ENCODE data around the gene CCDC57. TPM values are rescaled to one million over a fixed set of nuclear protein-coding genes. Genes with fewer than 3 reads are reported as not detected.

The CCDC57 gene
- total and polyA plus RNA-seq, 4 donors = 5.4 to 19.1 (median 11.7) TPM

DNA sequence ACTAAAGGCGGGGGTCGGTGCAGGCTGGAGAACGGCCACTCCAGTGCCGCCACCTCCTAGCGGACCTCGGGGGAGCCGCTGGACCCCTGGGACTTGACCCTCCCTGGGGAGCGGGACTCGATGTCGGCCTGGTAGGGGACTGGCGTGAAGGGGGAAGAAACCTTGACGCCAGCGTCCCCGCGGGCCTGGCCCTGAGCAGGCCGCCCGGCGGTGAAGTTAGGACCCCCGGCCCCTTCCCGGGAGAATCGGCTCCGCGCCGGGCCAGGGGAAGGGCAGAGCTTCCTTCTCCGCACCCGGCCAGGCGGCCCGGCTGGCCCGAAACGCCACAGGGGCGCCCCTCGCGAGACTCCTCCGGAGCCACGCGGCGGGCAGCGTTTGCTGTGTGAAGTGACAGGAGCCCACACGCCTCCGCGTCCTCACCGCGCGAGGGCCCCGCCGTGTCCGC lies 147.4 kb downstream of the CCDC57 start:
- peaks cover 2 to 28% (median 11%) of the 10 kb centered on the region in 4 donors for H3K36me3 ChIP-seq (ENCODE audit: control insufficient read depth in 4 of 4, insufficient read depth in 3 of 4, low read depth in 1 of 4, low read length in 3 of 4)
- no peaks in the 10 kb centered on the region for H3K9me3 ChIP-seq (ENCODE audit: control insufficient read depth in 4 of 4, low read length in 3 of 4)
- no peak for DNase-seq (ENCODE audit: low spot score)
- H3K4me1 ChIP-seq (ENCODE audit: control insufficient read depth in 4 of 4, insufficient read depth in 4 of 4, low read length in 3 of 4) = peaks cover 8 to 32% (median 24%) of the 10 kb centered on the region in 4 donors
- H3K27ac ChIP-seq (ENCODE audit: low read depth in 1 of 2, low read length in 2 of 2) = peak overlapping the region; percentile 60 to 81
- WGBS = under 1% methylated on average over 47 of the region's 47 CpGs
- peak overlapping the region; percentile 71 to 72 for H3K9ac ChIP-seq (ENCODE audit: low read depth in 1 of 2, low read length in 2 of 2)
- no peak for TF ChIP-seq TAF1 (conservative IDR thresholded peaks at IDR 0.05)
- TF ChIP-seq HNF4G (IDR thresholded peaks at IDR 0.05) = no peak
- TF ChIP-seq, protein P1, sequence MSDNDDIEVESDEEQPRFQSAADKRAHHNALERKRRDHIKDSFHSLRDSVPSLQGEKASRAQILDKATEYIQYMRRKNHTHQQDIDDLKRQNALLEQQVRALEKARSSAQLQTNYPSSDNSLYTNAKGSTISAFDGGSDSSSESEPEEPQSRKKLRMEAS (IDR thresholded peaks at IDR 0.05) = no peak
- no peak for TF ChIP-seq HNF4A (conservative IDR thresholded peaks at IDR 0.05)
- TF ChIP-seq, protein P2, sequence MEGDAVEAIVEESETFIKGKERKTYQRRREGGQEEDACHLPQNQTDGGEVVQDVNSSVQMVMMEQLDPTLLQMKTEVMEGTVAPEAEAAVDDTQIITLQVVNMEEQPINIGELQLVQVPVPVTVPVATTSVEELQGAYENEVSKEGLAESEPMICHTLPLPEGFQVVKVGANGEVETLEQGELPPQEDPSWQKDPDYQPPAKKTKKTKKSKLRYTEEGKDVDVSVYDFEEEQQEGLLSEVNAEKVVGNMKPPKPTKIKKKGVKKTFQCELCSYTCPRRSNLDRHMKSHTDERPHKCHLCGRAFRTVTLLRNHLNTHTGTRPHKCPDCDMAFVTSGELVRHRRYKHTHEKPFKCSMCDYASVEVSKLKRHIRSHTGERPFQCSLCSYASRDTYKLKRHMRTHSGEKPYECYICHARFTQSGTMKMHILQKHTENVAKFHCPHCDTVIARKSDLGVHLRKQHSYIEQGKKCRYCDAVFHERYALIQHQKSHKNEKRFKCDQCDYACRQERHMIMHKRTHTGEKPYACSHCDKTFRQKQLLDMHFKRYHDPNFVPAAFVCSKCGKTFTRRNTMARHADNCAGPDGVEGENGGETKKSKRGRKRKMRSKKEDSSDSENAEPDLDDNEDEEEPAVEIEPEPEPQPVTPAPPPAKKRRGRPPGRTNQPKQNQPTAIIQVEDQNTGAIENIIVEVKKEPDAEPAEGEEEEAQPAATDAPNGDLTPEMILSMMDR (IDR thresholded peaks at IDR 0.05; ENCODE audit: low read depth, low read length, missing input control) = no peak
- TF ChIP-seq GABPA (IDR thresholded peaks at IDR 0.05 in 1 of 2, conservative IDR thresholded peaks at IDR 0.05 in 1 of 2) = no peak
- TF ChIP-seq, protein P3, sequence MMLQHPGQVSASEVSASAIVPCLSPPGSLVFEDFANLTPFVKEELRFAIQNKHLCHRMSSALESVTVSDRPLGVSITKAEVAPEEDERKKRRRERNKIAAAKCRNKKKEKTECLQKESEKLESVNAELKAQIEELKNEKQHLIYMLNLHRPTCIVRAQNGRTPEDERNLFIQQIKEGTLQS (IDR thresholded peaks at IDR 0.05) = no peak
- TF ChIP-seq NR2F2 (IDR thresholded peaks at IDR 0.05) = no peak
- H3K27me3 ChIP-seq (ENCODE audit: control insufficient read depth in 4 of 4, insufficient read depth in 4 of 4, low read length in 3 of 4) = no peaks in the 10 kb centered on the region
- peak overlapping the region; percentile 61 to 96 (median 95) for H3K4me3 ChIP-seq (ENCODE audit: low read depth in 1 of 3, low read length in 3 of 3)

DNA sequence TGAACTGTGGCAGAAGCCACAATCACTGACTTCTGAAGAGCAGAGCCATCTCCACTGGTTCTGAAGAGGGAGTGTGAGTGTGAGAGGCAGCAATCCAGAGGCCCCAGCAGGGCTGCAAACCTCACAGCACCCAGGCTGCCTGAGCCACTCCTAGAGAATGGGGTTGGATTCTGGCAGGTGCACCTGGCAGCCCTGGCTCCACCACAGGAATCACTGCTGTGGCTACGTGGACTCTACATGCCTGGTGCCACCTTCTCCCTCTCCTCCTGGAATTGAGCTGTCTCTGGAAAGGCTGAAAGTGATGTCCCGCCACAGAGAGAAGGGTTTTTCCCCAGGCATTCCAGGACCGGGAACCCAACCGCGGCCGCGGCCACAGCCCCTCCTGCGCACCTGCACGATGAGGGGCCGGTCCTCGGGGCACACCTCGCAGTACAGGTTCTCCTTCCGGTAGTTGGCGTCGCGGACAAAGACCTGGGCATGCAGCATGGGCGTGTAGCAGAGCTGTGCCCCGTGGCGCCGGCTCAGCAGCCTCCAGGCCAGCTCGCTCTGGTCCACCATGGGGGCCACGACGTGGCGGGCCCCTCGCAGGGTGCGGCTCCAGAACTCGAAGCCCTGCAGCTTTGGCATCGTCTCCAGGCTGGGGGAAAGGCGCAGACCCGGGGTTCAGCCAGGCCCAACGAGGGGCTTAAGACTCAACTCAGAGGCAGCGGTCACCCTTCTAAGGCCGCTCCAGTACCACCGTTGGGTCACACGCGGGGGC lies 148.0 kb downstream of the CCDC57 start:
- Histone ChIP-seq H3K36me3 (ENCODE audit: control insufficient read depth in 4 of 4, insufficient read depth in 3 of 4, low read depth in 1 of 4, low read length in 3 of 4) (peaks cover 2 to 33% (median 14%) of the 10 kb centered on the region in 4 donors), H3K9ac (ENCODE audit: low read depth in 1 of 2, low read length in 2 of 2) (peak overlapping the region; percentile 71 to 72), H3K9me3 (ENCODE audit: control insufficient read depth in 4 of 4, low read length in 3 of 4) (no peaks in the 10 kb centered on the region), H3K27me3 (ENCODE audit: control insufficient read depth in 4 of 4, insufficient read depth in 4 of 4, low read length in 3 of 4) (no peaks in the 10 kb centered on the region), H3K4me3 (ENCODE audit: low read depth in 1 of 3, low read length in 3 of 3) (peak overlapping the region; percentile 61 to 96 (median 95)), H3K27ac (ENCODE audit: low read depth in 1 of 2, low read length in 2 of 2) (peak overlapping the region; percentile 60 to 81), H3K4me1 (ENCODE audit: control insufficient read depth in 4 of 4, insufficient read depth in 4 of 4, low read length in 3 of 4) (peaks cover 8 to 32% (median 24%) of the 10 kb centered on the region in 4 donors)
- no peak for DNase-seq (ENCODE audit: low spot score)
- WGBS = 17% methylated on average over 36 of the region's 36 CpGs
- TF ChIP-seq, protein P1 (IDR thresholded peaks at IDR 0.05) = no peak
- TF ChIP-seq, protein P4, sequence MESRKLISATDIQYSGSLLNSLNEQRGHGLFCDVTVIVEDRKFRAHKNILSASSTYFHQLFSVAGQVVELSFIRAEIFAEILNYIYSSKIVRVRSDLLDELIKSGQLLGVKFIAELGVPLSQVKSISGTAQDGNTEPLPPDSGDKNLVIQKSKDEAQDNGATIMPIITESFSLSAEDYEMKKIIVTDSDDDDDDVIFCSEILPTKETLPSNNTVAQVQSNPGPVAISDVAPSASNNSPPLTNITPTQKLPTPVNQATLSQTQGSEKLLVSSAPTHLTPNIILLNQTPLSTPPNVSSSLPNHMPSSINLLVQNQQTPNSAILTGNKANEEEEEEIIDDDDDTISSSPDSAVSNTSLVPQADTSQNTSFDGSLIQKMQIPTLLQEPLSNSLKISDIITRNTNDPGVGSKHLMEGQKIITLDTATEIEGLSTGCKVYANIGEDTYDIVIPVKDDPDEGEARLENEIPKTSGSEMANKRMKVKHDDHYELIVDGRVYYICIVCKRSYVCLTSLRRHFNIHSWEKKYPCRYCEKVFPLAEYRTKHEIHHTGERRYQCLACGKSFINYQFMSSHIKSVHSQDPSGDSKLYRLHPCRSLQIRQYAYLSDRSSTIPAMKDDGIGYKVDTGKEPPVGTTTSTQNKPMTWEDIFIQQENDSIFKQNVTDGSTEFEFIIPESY (IDR thresholded peaks at IDR 0.05) = no peak
- no peak for TF ChIP-seq EGR1 (IDR thresholded peaks at IDR 0.05; ENCODE audit: low read depth in 2 of 2)
- TF ChIP-seq, protein P5, sequence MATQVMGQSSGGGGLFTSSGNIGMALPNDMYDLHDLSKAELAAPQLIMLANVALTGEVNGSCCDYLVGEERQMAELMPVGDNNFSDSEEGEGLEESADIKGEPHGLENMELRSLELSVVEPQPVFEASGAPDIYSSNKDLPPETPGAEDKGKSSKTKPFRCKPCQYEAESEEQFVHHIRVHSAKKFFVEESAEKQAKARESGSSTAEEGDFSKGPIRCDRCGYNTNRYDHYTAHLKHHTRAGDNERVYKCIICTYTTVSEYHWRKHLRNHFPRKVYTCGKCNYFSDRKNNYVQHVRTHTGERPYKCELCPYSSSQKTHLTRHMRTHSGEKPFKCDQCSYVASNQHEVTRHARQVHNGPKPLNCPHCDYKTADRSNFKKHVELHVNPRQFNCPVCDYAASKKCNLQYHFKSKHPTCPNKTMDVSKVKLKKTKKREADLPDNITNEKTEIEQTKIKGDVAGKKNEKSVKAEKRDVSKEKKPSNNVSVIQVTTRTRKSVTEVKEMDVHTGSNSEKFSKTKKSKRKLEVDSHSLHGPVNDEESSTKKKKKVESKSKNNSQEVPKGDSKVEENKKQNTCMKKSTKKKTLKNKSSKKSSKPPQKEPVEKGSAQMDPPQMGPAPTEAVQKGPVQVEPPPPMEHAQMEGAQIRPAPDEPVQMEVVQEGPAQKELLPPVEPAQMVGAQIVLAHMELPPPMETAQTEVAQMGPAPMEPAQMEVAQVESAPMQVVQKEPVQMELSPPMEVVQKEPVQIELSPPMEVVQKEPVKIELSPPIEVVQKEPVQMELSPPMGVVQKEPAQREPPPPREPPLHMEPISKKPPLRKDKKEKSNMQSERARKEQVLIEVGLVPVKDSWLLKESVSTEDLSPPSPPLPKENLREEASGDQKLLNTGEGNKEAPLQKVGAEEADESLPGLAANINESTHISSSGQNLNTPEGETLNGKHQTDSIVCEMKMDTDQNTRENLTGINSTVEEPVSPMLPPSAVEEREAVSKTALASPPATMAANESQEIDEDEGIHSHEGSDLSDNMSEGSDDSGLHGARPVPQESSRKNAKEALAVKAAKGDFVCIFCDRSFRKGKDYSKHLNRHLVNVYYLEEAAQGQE (IDR thresholded peaks at IDR 0.05) = no peak
- TF ChIP-seq, protein P2 (IDR thresholded peaks at IDR 0.05; ENCODE audit: low read depth, low read length, missing input control) = no peak

Measured in liver (tissue), 9 donors.